NCI-H1105 treated with DMSO at 0.1 percent for 48 hours (cell line): Measurements from ENCODE around the gene OR10AG1.

Source experiments
- DNase-seq: peaks from one replicate; lab custom pipeline; 2025; lab: John Stamatoyannopoulos, UW

The OR10AG1 gene

GRCh38 chr11:55969845-55970244 is at the start of gene OR10AG1:
TSS of gene OR10AG1 (minus strand) at chr11:55969945. CDS start at chr11:55969907, 38 bp downstream.
- DNase-seq = no peak

- DNase-seq = no peak
These were observed 44.1 kb upstream of the OR10AG1 start for GRCh38 chr11:56013805-56014204.

- no peak for DNase-seq
These were observed 41.0 kb upstream of the OR10AG1 start for GRCh38 chr11:56010716-56011115.

- no peak for DNase-seq
These were observed 24.8 kb upstream of the OR10AG1 start, which contains the start of gene OR5F1 for GRCh38 chr11:55994525-55994924. TSS of gene OR5F1 (minus strand) at chr11:55994625. CDS start at chr11:55994625, 0 bp downstream.

GRCh38 chr11:55970935-55971334 is 1.2 kb upstream of the OR10AG1 start:
- DNase-seq = no peak

GRCh38 chr11:55967914-55968313 is 1.8 kb downstream of the OR10AG1 start:
- DNase-seq = no peak

- DNase-seq = no peak
These were observed 3.4 kb downstream of the OR10AG1 start for GRCh38 chr11:55966391-55966790.

GRCh38 chr11:55956521-55956920 is 13.2 kb downstream of the OR10AG1 start:
- DNase-seq = no peak

GRCh38 chr11:55949330-55949729 is 20.4 kb downstream of the OR10AG1 start:
- no peak for DNase-seq

GRCh38 chr11:55942785-55943392 is 26.9 kb downstream of the OR10AG1 start:
- DNase-seq = peak; percentile 35

GRCh38 chr11:55936300-55936699 is 33.4 kb downstream of the OR10AG1 start, which contains the start of gene OR5I1:
TSS of gene OR5I1 (minus strand) at chr11:55936400. CDS start at chr11:55936400, 0 bp downstream.
- no peak for DNase-seq

GRCh38 chr11:55920537-55920936 is 49.2 kb downstream of the OR10AG1 start:
- DNase-seq = no peak
